Natural killer cell (primary cell): Measurements from ENCODE around the gene SLC35F5. TPM values are rescaled to one million over a fixed set of nuclear protein-coding genes. Genes with fewer than 3 reads are reported as not detected.

ENCODE experiments used
- ATAC-seq, 3 donors: fragments of 150-1000 bp in 2 of 3; fragments of 200-7000 bp in 1 of 3; cut with Tn5 transposase; 1 replicate in 1 of 3; 2 replicates in 2 of 3; pipeline ENCODE4 v1.10.0; 2021; ENCODE audit warnings: mild to moderate bottlenecking in 2 of 3, moderate library complexity in 2 of 3
- DNase-seq, 2 donors: peaks; one replicate each; pipeline versions ENCODE4 v3.0.0 to v3.0.0-alpha.2; 2013 to 2021; ENCODE audit warnings: mixed read lengths in 1 of 2
- H3K27ac ChIP-seq: one replicate; pipeline ENCODE4 v1.5.1; 2013; ENCODE audit warnings: mild to moderate bottlenecking, low read length
- H3K27me3 ChIP-seq: one replicate; pipeline ENCODE4 v1.6.1; 2013; ENCODE audit warnings: low read length; ENCODE audit not compliant: control insufficient read depth, insufficient read depth
- H3K36me3 ChIP-seq: one replicate; pipeline ENCODE4 v1.6.1; 2013; ENCODE audit warnings: low read length; ENCODE audit not compliant: control insufficient read depth, insufficient read depth
- H3K4me1 ChIP-seq: one replicate; pipeline ENCODE4 v1.6.1; 2013; ENCODE audit warnings: low read length; ENCODE audit not compliant: control insufficient read depth, insufficient read depth
- H3K4me3 ChIP-seq: one replicate; pipeline ENCODE4 v1.5.1; 2013; ENCODE audit warnings: low read length
- H3K9me3 ChIP-seq: one replicate; pipeline ENCODE4 v1.6.1; 2013; ENCODE audit warnings: low read length; ENCODE audit not compliant: control insufficient read depth, insufficient read depth
- H3K27ac Mint-ChIP-seq, 2 donors: one replicate each; pipeline ENCODE4 v1.8.0; 2022; ENCODE audit warnings: mild to moderate bottlenecking in 2 of 2, mixed read lengths in 2 of 2, moderate library complexity in 1 of 2
- H3K27me3 Mint-ChIP-seq, 2 donors: one replicate each; pipeline ENCODE4 v1.8.0; 2022; ENCODE audit warnings: low read depth in 2 of 2, mixed read lengths in 2 of 2
- H3K36me3 Mint-ChIP-seq: one replicate; pipeline ENCODE4 v1.8.0; 2022; ENCODE audit warnings: mixed read lengths
- H3K4me1 Mint-ChIP-seq, 2 donors: one replicate each; pipeline ENCODE4 v1.8.0; 2022; ENCODE audit warnings: mixed read lengths in 2 of 2
- H3K4me3 Mint-ChIP-seq: one replicate; pipeline ENCODE4 v1.8.0; 2022; ENCODE audit warnings: mild to moderate bottlenecking, moderate library complexity, mixed read lengths
- H3K9me3 Mint-ChIP-seq, 2 donors: one replicate each; pipeline ENCODE4 v1.8.0; 2022; ENCODE audit warnings: mixed read lengths in 2 of 2
- CTCF ChIP-seq: fragments of 200-600 bp; IDR thresholded peaks from one replicate; pipeline ENCODE4 v1.8.0; 2022; ENCODE audit warnings: antibody characterized with exemption
- WGBS: methylation state at CpG from one replicate; pipeline ENCODE4 v1.1.7; 2013; ENCODE audit warnings: missing lambda C conversion rate; ENCODE audit not compliant: insufficient coverage; 5-methylcytosine and 5-hydroxymethylcytosine counted together
- intact Hi-C: fragments of 100-400 bp; cut with micrococcal nuclease; formaldehyde crosslinking; loops from one replicate; pipeline ENCODE4 v1.14.2; 2022
- total RNA-seq, 4 donors: library from RNA; stranded (reverse); fragments of 120-200 nt in 1 of 4; gene quantifications; one replicate each; pipeline versions ENCODE4 v1.2.3 to v1.2.4, GENCODE V29; 2013 to 2022

SLC35F5 gene
- total RNA-seq, 3 donors from 2014 or later (not counting 1 experiment from before 2014, with no cell fraction given) = 42.0 to 48.9 (median 42.3) TPM

DNA sequence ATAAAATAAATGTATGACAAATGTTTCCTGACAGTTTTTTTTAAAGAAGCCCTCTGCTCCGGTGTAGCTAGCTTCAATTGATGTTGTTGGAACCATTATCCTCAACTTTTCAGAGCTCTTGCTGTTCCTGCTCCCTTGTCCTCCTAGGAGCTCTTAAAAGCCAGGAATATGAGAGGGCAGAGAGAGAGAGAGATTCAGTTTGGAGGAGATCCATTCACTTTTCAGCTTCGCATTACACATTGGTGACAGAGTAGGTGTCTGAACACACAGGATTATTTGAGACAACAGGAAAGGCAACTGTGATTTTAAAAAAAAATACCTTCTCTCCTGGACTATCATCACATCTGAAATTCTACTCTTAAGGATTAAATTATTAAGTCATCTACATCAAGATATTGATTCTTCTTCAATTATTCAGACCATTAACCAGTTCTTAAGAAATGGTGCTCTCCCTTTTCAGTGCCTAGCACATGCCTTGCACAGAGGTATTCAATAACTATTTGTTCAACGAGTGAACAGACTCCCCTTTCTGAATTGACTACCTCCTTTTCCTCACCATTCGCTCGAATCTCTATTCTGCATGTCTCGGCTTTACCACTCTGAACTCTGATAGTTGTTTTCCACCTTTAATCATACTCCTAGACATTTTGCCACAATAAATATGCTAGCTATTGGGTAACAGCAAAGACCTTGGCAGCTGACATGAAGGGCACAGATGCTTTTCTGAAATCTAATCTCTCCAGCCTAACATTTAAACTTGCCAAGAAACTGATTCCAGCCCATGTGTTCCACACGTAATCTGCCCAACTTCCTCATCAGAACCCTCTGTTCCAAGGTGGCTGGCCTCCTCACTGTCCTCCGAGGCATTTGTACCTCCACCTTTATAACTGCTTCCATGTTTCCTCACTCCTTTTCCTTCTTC lies 28.6 kb upstream of the SLC35F5 start:
- no peaks in the 10 kb centered on the region for H3K9me3 ChIP-seq
- H3K36me3 ChIP-seq = no peaks in the 10 kb centered on the region
- no peak for TF ChIP-seq CTCF
- H3K9me3 Mint-ChIP-seq = no peaks in the 10 kb centered on the region
- no peaks in the 10 kb centered on the region for H3K4me1 ChIP-seq
- no peak overlapping the region for H3K27ac Mint-ChIP-seq
- ATAC-seq (no peak), DNase-seq (no peak)
- H3K4me3 Mint-ChIP-seq = no peak overlapping the region
- WGBS = 76% methylated on average over 8 of the region's 8 CpGs
- peaks cover 4 to 13% of the 10 kb centered on the region in 2 donors for H3K27me3 Mint-ChIP-seq
- H3K36me3 Mint-ChIP-seq = no peaks in the 10 kb centered on the region
- no peaks in the 10 kb centered on the region for H3K4me1 Mint-ChIP-seq
- no peak overlapping the region for H3K4me3 ChIP-seq
- H3K27ac ChIP-seq = no peak overlapping the region
- H3K27me3 ChIP-seq = no peaks in the 10 kb centered on the region
- intact Hi-C loops = no loop called here

- Mint-ChIP-seq H3K27ac (no peak overlapping the region), H3K9me3 (no peaks in the 10 kb centered on the region), H3K4me1 (no peaks in the 10 kb centered on the region), H3K27me3 (peaks cover 0 to 3% of the 10 kb centered on the region in 2 donors), H3K36me3 (no peaks in the 10 kb centered on the region), H3K4me3 (no peak overlapping the region)
- no peak overlapping the region for H3K27ac ChIP-seq
- DNase-seq (no peak), ATAC-seq (no peak)
- H3K36me3 ChIP-seq = no peaks in the 10 kb centered on the region
- no peaks in the 10 kb centered on the region for H3K9me3 ChIP-seq
- TF ChIP-seq CTCF = no peak
- WGBS = 5% methylated on average over 2 of the region's 5 CpGs
- intact Hi-C loops = no loop called here
- no peaks in the 10 kb centered on the region for H3K4me1 ChIP-seq
- no peak overlapping the region for H3K4me3 ChIP-seq
- H3K27me3 ChIP-seq = no peaks in the 10 kb centered on the region
These were observed 24.0 kb upstream of the SLC35F5 start for GRCh38 chr2:113780472-113780871.

DNA sequence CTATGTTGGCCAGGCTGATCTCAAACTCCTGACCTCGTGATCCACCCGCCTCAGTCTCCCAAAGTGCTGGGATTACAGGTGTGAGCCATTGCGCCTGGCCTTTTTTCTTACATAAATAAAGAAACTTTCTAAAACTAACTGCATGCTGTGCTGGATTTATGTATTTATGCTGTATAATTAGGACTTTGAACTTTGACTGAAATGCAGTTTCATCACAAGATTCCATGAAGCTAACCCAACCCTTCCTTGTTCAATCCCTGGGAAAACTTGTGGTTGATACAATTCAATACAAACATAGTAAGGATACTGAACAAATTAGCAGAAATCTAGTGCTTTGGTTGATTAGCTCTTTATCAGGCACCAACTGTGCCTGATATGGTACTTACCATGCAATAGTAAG lies 20.9 kb upstream of the SLC35F5 start:
- no peaks in the 10 kb centered on the region for H3K9me3 ChIP-seq
- no peaks in the 10 kb centered on the region for H3K4me1 ChIP-seq
- Mint-ChIP-seq H3K27me3 (no peaks in the 10 kb centered on the region), H3K36me3 (no peaks in the 10 kb centered on the region), H3K9me3 (no peaks in the 10 kb centered on the region), H3K4me3 (no peak overlapping the region), H3K27ac (no peak overlapping the region), H3K4me1 (no peaks in the 10 kb centered on the region)
- H3K27ac ChIP-seq = no peak overlapping the region
- no peak for TF ChIP-seq CTCF
- H3K27me3 ChIP-seq = no peaks in the 10 kb centered on the region
- H3K36me3 ChIP-seq = no peaks in the 10 kb centered on the region
- ATAC-seq (no peak), DNase-seq (no peak)
- 100% methylated on average over 2 of the region's 3 CpGs for WGBS
- intact Hi-C loops = no loop called here
- no peak overlapping the region for H3K4me3 ChIP-seq
